Loucy (cell line): ENCODE data around the gene CHCHD5.
A peak's percentile ranks its signal among the peaks of the same experiment; 100 is the strongest.

Source experiments
- H2AFZ ChIP-seq: fragments of 200-600 bp; sonication (generic); 2 replicates; pipeline ENCODE4 v1.6.0; 2016; ENCODE audit warnings: antibody characterized with exemption, mild to moderate bottlenecking, low read length, moderate library complexity
- H3F3A ChIP-seq: fragments of 200-600 bp; 2 replicates; pipeline ENCODE4 v1.6.0; 2016; ENCODE audit warnings: antibody characterized with exemption, low read depth, mild to moderate bottlenecking
- H3K27me3 ChIP-seq: fragments of 200-600 bp; sonication (generic); 2 replicates; pipeline ENCODE4 v1.6.1; 2014; ENCODE audit warnings: low read length, mild to moderate bottlenecking; ENCODE audit not compliant: insufficient read depth, poor library complexity, severe bottlenecking
- H3K36me3 ChIP-seq: fragments of 200-600 bp; sonication (generic); 2 replicates; pipeline ENCODE4 v1.6.1; 2016; ENCODE audit warnings: low read length; ENCODE audit not compliant: insufficient read depth
- H3K4me1 ChIP-seq: fragments of 200-600 bp; sonication (generic); 2 replicates; pipeline ENCODE4 v1.5.1; 2014; ENCODE audit warnings: low read length, mild to moderate bottlenecking; ENCODE audit not compliant: insufficient read depth, poor library complexity, severe bottlenecking
- H3K4me2 ChIP-seq: fragments of 200-600 bp; sonication (generic); 2 replicates; pipeline ENCODE4 v1.6.0; 2014; ENCODE audit warnings: antibody characterized with exemption, low read length, low read depth, mild to moderate bottlenecking; ENCODE audit not compliant: poor library complexity, severe bottlenecking
- H3K4me3 ChIP-seq: fragments of 200-600 bp; sonication (generic); 2 replicates; pipeline ENCODE4 v1.5.1; 2014; ENCODE audit warnings: low read length, mild to moderate bottlenecking, mixed read lengths; ENCODE audit not compliant: poor library complexity, severe bottlenecking
- H3K79me2 ChIP-seq: fragments of 200-600 bp; sonication (generic); 2 replicates; pipeline ENCODE4 v1.6.1; 2014; ENCODE audit warnings: low read length; ENCODE audit not compliant: insufficient read depth
- H3K9ac ChIP-seq: fragments of 200-600 bp; sonication (generic); 2 replicates; pipeline ENCODE4 v1.6.0; 2014; ENCODE audit warnings: mild to moderate bottlenecking, low read depth, low read length, moderate library complexity; ENCODE audit not compliant: poor library complexity, severe bottlenecking
- H3K9me2 ChIP-seq: fragments of 200-600 bp; sonication (generic); replicated peaks from 2 replicates; pipeline ENCODE4 v1.6.1; 2016; ENCODE audit warnings: low read depth, low read length, mixed read lengths
- H3K9me3 ChIP-seq: fragments of 200-600 bp; sonication (generic); 2 replicates; pipeline ENCODE4 v1.6.1; 2014; ENCODE audit warnings: mild to moderate bottlenecking, antibody characterized with exemption, low read length, low read depth; ENCODE audit not compliant: insufficient read depth
- H4K20me1 ChIP-seq: fragments of 200-600 bp; sonication (generic); 2 replicates; pipeline ENCODE4 v1.6.0; 2014; ENCODE audit warnings: antibody characterized with exemption, low read length, mild to moderate bottlenecking; ENCODE audit not compliant: insufficient read depth, poor library complexity, severe bottlenecking
- EZH2phosphoT487 ChIP-seq: fragments of 200-600 bp; IDR thresholded peaks from 2 replicates; pipeline ENCODE4 v1.6.1; 2018; ENCODE audit warnings: antibody characterized with exemption, mild to moderate bottlenecking, moderate library complexity, borderline replicate concordance
- TF ChIP-seq, protein P1 (sequence below): fragments of 200-600 bp; sonication (generic); conservative IDR thresholded peaks from 2 replicates; pipeline ENCODE4 v1.5.1; 2014; ENCODE audit warnings: mild to moderate bottlenecking, antibody characterized with exemption, low read length

CHCHD5 gene

DNA sequence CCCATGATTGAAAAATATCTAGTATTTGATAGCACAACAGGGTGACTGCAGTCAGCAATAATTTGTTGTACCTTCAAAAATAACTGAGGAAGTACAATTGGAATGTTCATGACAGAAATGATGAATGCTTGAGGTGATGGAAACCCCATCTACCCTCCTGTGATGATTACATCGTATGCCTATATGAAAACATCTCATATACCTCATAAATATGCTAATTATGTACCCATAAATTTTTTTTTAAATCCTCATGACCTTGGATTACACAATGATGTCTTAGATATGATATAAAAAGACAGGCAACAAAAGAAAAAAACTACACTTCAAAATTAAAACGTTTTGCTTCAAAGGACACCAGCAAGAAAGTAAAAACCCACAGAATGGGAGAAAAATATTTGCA is 43.5 kb upstream of the CHCHD5 start:
- Histone ChIP-seq H3K9me2 (no peaks in the 10 kb centered on the region), H3F3A (no peaks in the 10 kb centered on the region), H3K4me3 (peak overlapping the region; percentile 90), H3K9ac (peak overlapping the region; percentile 87), H3K27me3 (no peaks in the 10 kb centered on the region), H3K9me3 (no peaks in the 10 kb centered on the region), H3K4me2 (peak overlapping the region; percentile 96), H3K79me2 (peaks cover 34% of the 10 kb centered on the region), H3K4me1 (peaks cover 30% of the 10 kb centered on the region), H3K36me3 (no peaks in the 10 kb centered on the region; the same call in 1 of the 2 replicates), H4K20me1 (peaks cover 28% of the 10 kb centered on the region), H2AFZ (peak overlapping the region; percentile 98; the same call in 1 of the 2 replicates)
- TF ChIP-seq EZH2phosphoT487, result no peak
- TF ChIP-seq, protein P1, sequence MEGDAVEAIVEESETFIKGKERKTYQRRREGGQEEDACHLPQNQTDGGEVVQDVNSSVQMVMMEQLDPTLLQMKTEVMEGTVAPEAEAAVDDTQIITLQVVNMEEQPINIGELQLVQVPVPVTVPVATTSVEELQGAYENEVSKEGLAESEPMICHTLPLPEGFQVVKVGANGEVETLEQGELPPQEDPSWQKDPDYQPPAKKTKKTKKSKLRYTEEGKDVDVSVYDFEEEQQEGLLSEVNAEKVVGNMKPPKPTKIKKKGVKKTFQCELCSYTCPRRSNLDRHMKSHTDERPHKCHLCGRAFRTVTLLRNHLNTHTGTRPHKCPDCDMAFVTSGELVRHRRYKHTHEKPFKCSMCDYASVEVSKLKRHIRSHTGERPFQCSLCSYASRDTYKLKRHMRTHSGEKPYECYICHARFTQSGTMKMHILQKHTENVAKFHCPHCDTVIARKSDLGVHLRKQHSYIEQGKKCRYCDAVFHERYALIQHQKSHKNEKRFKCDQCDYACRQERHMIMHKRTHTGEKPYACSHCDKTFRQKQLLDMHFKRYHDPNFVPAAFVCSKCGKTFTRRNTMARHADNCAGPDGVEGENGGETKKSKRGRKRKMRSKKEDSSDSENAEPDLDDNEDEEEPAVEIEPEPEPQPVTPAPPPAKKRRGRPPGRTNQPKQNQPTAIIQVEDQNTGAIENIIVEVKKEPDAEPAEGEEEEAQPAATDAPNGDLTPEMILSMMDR, result no peak

DNA sequence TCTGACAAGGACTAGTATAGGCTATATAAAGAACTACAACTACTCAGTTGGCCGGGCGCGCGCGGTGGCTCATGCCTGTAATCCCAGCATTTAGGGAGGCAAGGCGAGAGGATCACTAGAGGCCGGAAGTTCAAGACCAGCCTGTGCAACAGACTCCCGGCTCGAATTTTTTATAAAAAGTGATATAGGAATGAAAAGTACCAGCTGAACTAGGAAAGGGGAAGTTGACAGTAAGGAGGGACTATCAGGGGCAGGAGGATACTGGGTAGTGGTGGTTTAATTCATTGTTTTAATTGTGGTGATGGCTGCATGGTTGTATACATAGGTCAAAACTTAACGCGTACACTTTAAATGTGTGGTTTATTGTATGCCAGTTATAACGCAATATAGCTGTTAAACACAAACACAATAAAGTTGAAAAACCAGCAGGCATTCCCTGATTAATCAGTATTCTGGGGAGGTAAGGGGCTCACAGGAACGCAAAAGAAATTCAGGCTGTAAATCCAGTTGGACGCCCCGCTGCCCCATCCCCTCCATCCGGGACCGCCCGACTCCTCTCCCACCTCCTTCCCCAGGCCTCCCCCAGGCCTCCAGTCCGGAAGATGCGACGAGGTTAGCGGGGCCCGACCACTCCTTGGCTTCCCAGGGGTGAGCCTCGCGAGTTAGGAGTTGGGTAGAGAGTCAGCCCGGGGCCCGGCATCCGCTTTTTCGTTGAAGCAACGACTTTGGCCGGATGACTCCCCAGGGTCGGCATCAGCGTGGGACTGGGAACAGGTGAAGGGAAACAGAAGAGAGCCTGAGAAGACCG is 42.9 kb upstream of the CHCHD5 start:
- H3K36me3 ChIP-seq, result no peaks in the 10 kb centered on the region; the same call in 1 of the 2 replicates
- H3K79me2 ChIP-seq, result peaks cover 39% of the 10 kb centered on the region
- peak overlapping the region; percentile 96 for H3K4me2 ChIP-seq
- no peaks in the 10 kb centered on the region for H3K9me3 ChIP-seq
- peak overlapping the region; percentile 87 for H3K9ac ChIP-seq
- peaks cover 33% of the 10 kb centered on the region for H3K4me1 ChIP-seq
- no peaks in the 10 kb centered on the region for H3F3A ChIP-seq
- TF ChIP-seq, protein P1, result no peak
- TF ChIP-seq EZH2phosphoT487, result no peak
- no peaks in the 10 kb centered on the region for H3K9me2 ChIP-seq
- peak overlapping the region; percentile 90 for H3K4me3 ChIP-seq
- peaks cover 32% of the 10 kb centered on the region for H4K20me1 ChIP-seq
- H2AFZ ChIP-seq, result peak overlapping the region; percentile 98
- H3K27me3 ChIP-seq, result no peaks in the 10 kb centered on the region

DNA sequence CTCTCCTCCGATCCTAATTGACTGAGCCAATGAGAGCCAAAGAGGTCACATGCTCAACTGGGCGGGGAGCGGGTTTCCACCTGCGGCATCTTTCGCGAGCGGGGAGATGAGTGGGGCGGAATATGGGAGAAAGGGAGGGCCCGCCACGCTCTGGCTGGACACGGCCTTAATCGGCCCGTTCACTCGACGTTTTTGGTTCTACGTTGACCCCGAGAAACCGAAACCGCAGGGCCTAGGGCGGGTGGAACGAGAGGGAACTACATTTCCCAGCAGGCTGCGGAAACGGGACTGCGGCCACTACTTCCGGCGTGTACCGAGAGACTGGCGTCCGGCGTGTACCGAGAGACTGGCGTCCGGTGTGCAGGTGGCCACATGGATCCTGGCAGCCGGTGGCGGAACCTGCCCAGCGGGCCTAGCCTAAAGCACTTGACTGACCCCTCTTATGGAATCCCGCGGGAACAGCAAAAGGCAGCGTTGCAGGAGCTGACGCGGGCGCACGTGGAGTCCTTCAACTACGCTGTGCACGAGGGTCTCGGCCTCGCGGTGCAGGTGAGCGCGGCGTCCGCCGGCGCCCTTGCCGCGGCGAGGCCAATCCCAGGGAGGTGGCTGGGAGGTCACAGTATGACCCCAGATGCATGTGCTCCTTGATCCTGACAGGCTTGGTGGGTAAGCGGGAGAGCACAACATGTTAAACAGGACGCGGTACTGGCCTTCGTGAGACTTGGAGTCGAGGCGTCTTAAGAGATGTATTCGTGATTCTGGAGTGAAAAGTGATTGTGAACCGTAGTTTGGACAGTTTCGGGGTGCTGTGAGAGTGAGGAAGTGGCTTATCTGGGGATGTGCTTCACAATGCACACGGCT is 42.1 kb upstream of the CHCHD5 start, which contains the start of gene POLR1B:
TSS of gene POLR1B (plus strand) at position 343 of the 861 bp plus-strand sequence. CDS start at position 373, 30 bp downstream.
- no peaks in the 10 kb centered on the region for H3K27me3 ChIP-seq
- H3K9ac ChIP-seq, result peak within 1 kb of the TSS; percentile 87
- peaks cover 36% of the 10 kb centered on the region for H3K4me1 ChIP-seq
- TF ChIP-seq EZH2phosphoT487, result no peak
- TF ChIP-seq, protein P1, result no peak
- H3K79me2 ChIP-seq, result peaks cover 39% of the 10 kb centered on the region
- peaks cover 32% of the 10 kb centered on the region for H4K20me1 ChIP-seq
- peak within 1 kb of the TSS; percentile 96 for H3K4me2 ChIP-seq
- H3F3A ChIP-seq, result no peaks in the 10 kb centered on the region
- peaks cover 6% of the 10 kb centered on the region; the same call in 1 of the 2 replicates for H3K36me3 ChIP-seq
- no peaks in the 10 kb centered on the region for H3K9me3 ChIP-seq
- H3K9me2 ChIP-seq, result no peaks in the 10 kb centered on the region
- H3K4me3 ChIP-seq, result peak within 1 kb of the TSS; percentile 90
- peak within 1 kb of the TSS; percentile 98 for H2AFZ ChIP-seq
